HG03135 (cell line): ENCODE data around the gene SPIN2A.
"Not testable (repeated sequence)": the region's sequence is repeated elsewhere in the genome, so short reads cannot be mapped to it uniquely, and the experiment has no call there.

ENCODE experiments used
- ATAC-seq: cut with Tn5 transposase; IDR thresholded peaks from one replicate; pipeline ENCODE4 v1.9.1; 2021; ENCODE audit warnings: mild to moderate bottlenecking, moderate library complexity; ENCODE audit not compliant: unreplicated experiment

Gene SPIN2A

DNA sequence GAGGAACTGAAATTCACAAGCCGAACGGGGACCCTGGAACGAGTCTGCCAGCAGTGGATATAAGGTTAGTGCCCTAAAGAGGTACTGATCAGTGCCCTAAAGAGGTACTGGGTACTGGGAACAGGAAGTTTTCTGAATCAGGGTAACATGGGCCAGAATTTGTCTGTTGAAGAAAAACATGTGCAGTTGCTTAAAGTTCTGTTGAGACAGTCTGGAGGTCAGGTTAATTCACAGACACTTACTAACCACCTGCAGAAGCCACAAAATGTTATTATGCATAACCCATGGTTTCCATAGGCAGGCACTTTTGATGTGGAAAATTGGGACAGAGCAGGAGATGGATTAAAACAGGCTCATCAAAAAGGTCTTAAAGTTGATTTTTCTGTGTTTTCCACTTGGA is 33.7 kb downstream of the SPIN2A start:
- no peak for ATAC-seq

- ATAC-seq = not testable (repeated sequence)
Observed at GRCh38 chrX:57102918-57103317, 34.3 kb downstream of the SPIN2A start.
